HG03103 (cell line): ENCODE results near the gene NLK.
"Not testable (repeated sequence)": the region's sequence is repeated elsewhere in the genome, so short reads cannot be mapped to it uniquely, and the experiment has no call there.

ENCODE experiments used
- ATAC-seq: cut with Tn5 transposase; IDR thresholded peaks from one replicate; pipeline ENCODE4 v1.9.1; 2021; ENCODE audit warnings: low read depth; ENCODE audit not compliant: unreplicated experiment

NLK gene

GRCh38 chr17:28187931-28188330 lies 145.5 kb downstream of the NLK start:
- no peak for ATAC-seq

- ATAC-seq = no peak
These were observed 146.4 kb downstream of the NLK start for GRCh38 chr17:28188841-28189263.

GRCh38 chr17:28189667-28190066 lies 147.2 kb downstream of the NLK start:
- ATAC-seq = no peak

- ATAC-seq = no peak
These were observed 148.5 kb downstream of the NLK start for GRCh38 chr17:28191018-28191417.

- ATAC-seq = no peak
These were observed 150.8 kb downstream of the NLK start for GRCh38 chr17:28193241-28193640.

- no peak for ATAC-seq
These were observed 151.9 kb downstream of the NLK start for GRCh38 chr17:28194382-28194781.

GRCh38 chr17:28196636-28197035 lies 154.2 kb downstream of the NLK start:
- ATAC-seq = no peak

GRCh38 chr17:28199115-28199514 lies 156.6 kb downstream of the NLK start:
- no peak for ATAC-seq

- no peak for ATAC-seq
These were observed 157.3 kb downstream of the NLK start for GRCh38 chr17:28199728-28200127.

- ATAC-seq = no peak
These were observed 158.8 kb downstream of the NLK start for GRCh38 chr17:28201315-28201714.

- ATAC-seq = no peak
These were observed 161.8 kb downstream of the NLK start for GRCh38 chr17:28204244-28204643.

- ATAC-seq = no peak
These were observed 162.3 kb downstream of the NLK start for GRCh38 chr17:28204751-28205150.

- no peak for ATAC-seq
These were observed 163.8 kb downstream of the NLK start for GRCh38 chr17:28206292-28206691.

- no peak for ATAC-seq
These were observed 169.3 kb downstream of the NLK start for GRCh38 chr17:28211811-28212210.

GRCh38 chr17:28213578-28213977 lies 171.1 kb downstream of the NLK start:
- not testable (repeated sequence) for ATAC-seq

- no peak for ATAC-seq
These were observed 173.6 kb downstream of the NLK start for GRCh38 chr17:28216052-28216451.

- ATAC-seq = no peak
These were observed 174.1 kb downstream of the NLK start for GRCh38 chr17:28216528-28216927.

- no peak for ATAC-seq
These were observed 177.3 kb downstream of the NLK start for GRCh38 chr17:28219771-28220170.

- ATAC-seq = no peak
These were observed 179.4 kb downstream of the NLK start for GRCh38 chr17:28221751-28222414.

- ATAC-seq = no peak
These were observed 182.8 kb downstream of the NLK start for GRCh38 chr17:28225271-28225670.

- ATAC-seq = no peak
These were observed 183.4 kb downstream of the NLK start for GRCh38 chr17:28225867-28226266.

- no peak for ATAC-seq
These were observed 184.3 kb downstream of the NLK start for GRCh38 chr17:28226563-28227315.
